WTC11 (cell line): ENCODE measurements around the gene DNAAF5. TPM values are rescaled to one million over a fixed set of nuclear protein-coding genes. Genes with fewer than 3 reads are reported as not detected.

Experiments used
- ATAC-seq: fragments of 200-7000 bp; cut with Tn5 transposase; 2 replicates; pipeline ENCODE4 v1.10.0; 2021; ENCODE audit warnings: mild to moderate bottlenecking, moderate library complexity
- CTCF ChIA-PET: fragments of 300-600 bp; sonication (Branson Sonifier 250); formaldehyde crosslinking; loops from one replicate; lab custom pipeline; 2021; ENCODE audit warnings: antibody characterized with exemption; lab: Charles Lee
- POLR2A ChIA-PET: fragments of 350-600 bp; sonication (Branson Sonifier 250); formaldehyde crosslinking; loops from one replicate; lab custom pipeline; 2021; ENCODE audit warnings: antibody characterized with exemption; lab: Charles Lee
- DNase-seq: peaks from one replicate; pipeline ENCODE4 v3.0.0; 2021; ENCODE audit warnings: low spot score
- H3K27ac Mint-ChIP-seq: 2 replicates; pipeline ENCODE4 v1.8.0; 2021; ENCODE audit warnings: mixed read lengths
- H3K27me3 Mint-ChIP-seq: 2 replicates; pipeline ENCODE4 v1.8.0; 2021; ENCODE audit warnings: low read depth, mild to moderate bottlenecking, moderate library complexity, mixed read lengths
- H3K36me3 Mint-ChIP-seq: 2 replicates; pipeline ENCODE4 v1.8.0; 2021; ENCODE audit warnings: mixed read lengths
- H3K4me1 Mint-ChIP-seq: 2 replicates; pipeline ENCODE4 v1.8.0; 2022; ENCODE audit warnings: mixed read lengths
- H3K4me3 Mint-ChIP-seq: 2 replicates; pipeline ENCODE4 v1.8.0; 2021; ENCODE audit warnings: mild to moderate bottlenecking, moderate library complexity, mixed read lengths
- H3K9me3 Mint-ChIP-seq: 2 replicates; pipeline ENCODE4 v1.8.0; 2021; ENCODE audit warnings: mixed read lengths
- AR ChIP-seq: fragments of 250-450 bp; sonication (Bioruptor Pico); IDR thresholded peaks from 2 replicates; pipeline ENCODE4 v1.9.0; 2021; ENCODE audit warnings: mild to moderate bottlenecking
- ATF1 ChIP-seq: sonication (generic); formaldehyde crosslinking; IDR thresholded peaks from 2 replicates; pipeline ENCODE4 v1.8.1; 2023; ENCODE audit warnings: mild to moderate bottlenecking, moderate library complexity, missing genetic modification reagents
- ELF4 ChIP-seq: sonication (generic); formaldehyde crosslinking; IDR thresholded peaks from 2 replicates; pipeline ENCODE4 v1.8.1; 2022; ENCODE audit warnings: low read depth, mild to moderate bottlenecking, moderate library complexity, missing genetic modification reagents
- FOXP4 ChIP-seq: sonication (generic); formaldehyde crosslinking; IDR thresholded peaks from 2 replicates; pipeline ENCODE4 v1.8.0; 2022; ENCODE audit warnings: mild to moderate bottlenecking, missing genetic modification reagents
- GABPB1 ChIP-seq: sonication (generic); formaldehyde crosslinking; IDR thresholded peaks from 2 replicates; pipeline ENCODE4 v1.8.1; 2023; ENCODE audit warnings: mild to moderate bottlenecking, missing genetic modification reagents
- HMGXB4 ChIP-seq: sonication (generic); formaldehyde crosslinking; IDR thresholded peaks from 2 replicates; pipeline ENCODE4 v1.8.1; 2023; ENCODE audit warnings: mild to moderate bottlenecking, moderate library complexity, missing genetic modification reagents
- NFE2L1 ChIP-seq: sonication (generic); formaldehyde crosslinking; IDR thresholded peaks from 2 replicates; pipeline ENCODE4 v1.8.1; 2023; ENCODE audit warnings: missing genetic modification reagents
- NR1H2 ChIP-seq: sonication (generic); formaldehyde crosslinking; IDR thresholded peaks from 2 replicates; pipeline ENCODE4 v1.9.0; 2021; ENCODE audit warnings: mild to moderate bottlenecking, moderate library complexity, missing genetic modification reagents
- PRRX2 ChIP-seq: fragments of 250-450 bp; sonication (Bioruptor Pico); IDR thresholded peaks from 2 replicates; pipeline ENCODE4 v1.8.0; 2021; ENCODE audit warnings: mild to moderate bottlenecking
- SOX15 ChIP-seq: fragments of 250-450 bp; sonication (Bioruptor Pico); IDR thresholded peaks from 2 replicates; pipeline ENCODE4 v1.9.0; 2021; ENCODE audit warnings: mild to moderate bottlenecking
- TEAD1 ChIP-seq: sonication (generic); formaldehyde crosslinking; IDR thresholded peaks from 2 replicates; pipeline ENCODE4 v1.8.0; 2022; ENCODE audit warnings: mild to moderate bottlenecking, missing genetic modification reagents
- ZBTB21 ChIP-seq: sonication (generic); formaldehyde crosslinking; IDR thresholded peaks from 2 replicates; pipeline ENCODE4 v1.8.1; 2023; ENCODE audit warnings: mild to moderate bottlenecking, missing genetic modification reagents, borderline replicate concordance
- ZNF138 ChIP-seq: sonication (generic); formaldehyde crosslinking; conservative IDR thresholded peaks from 2 replicates; pipeline ENCODE4 v1.8.1; 2022; ENCODE audit warnings: mild to moderate bottlenecking, moderate library complexity, missing genetic modification reagents
- ZNF232 ChIP-seq: sonication (generic); formaldehyde crosslinking; IDR thresholded peaks from 2 replicates; pipeline ENCODE4 v1.8.0; 2022; ENCODE audit warnings: mild to moderate bottlenecking, missing genetic modification reagents
- ZNF423 ChIP-seq: fragments of 250-450 bp; sonication (Bioruptor Pico); IDR thresholded peaks from 2 replicates; pipeline ENCODE4 v2.1.2; 2022; ENCODE audit warnings: mild to moderate bottlenecking, moderate library complexity
- ZNF532 ChIP-seq: fragments of 250-450 bp; sonication (Bioruptor Pico); IDR thresholded peaks from 2 replicates; pipeline ENCODE4 v1.9.0; 2021; ENCODE audit warnings: mild to moderate bottlenecking, borderline replicate concordance
- ZNF671 ChIP-seq: fragments of 250-450 bp; sonication (Bioruptor Pico); IDR thresholded peaks from 2 replicates; pipeline ENCODE4 v1.8.0; 2021; ENCODE audit warnings: mild to moderate bottlenecking
- total RNA-seq: library from RNA; stranded (reverse); gene quantifications from 3 replicates; pipeline ENCODE4 v1.2.3, GENCODE V29; 2021

The DNAAF5 gene
- total RNA-seq, 1 experiment from 2014 or later, result 62.2 TPM

GRCh38 chr7:776992-777727 is 50.7 kb downstream of the DNAAF5 start:
- TF ChIP-seq PRRX2 (no peak), AR (CRISPR knock-in tag) (no peak), SOX15 (no peak), ZNF532 (CRISPR knock-in tag) (no peak), ZBTB21 (CRISPR knock-in tag) (no peak), FOXP4 (CRISPR knock-in tag) (no peak), ZNF138 (CRISPR knock-in tag) (no peak), ZNF423 (CRISPR knock-in tag) (no peak), GABPB1 (CRISPR knock-in tag) (no peak), TEAD1 (CRISPR knock-in tag) (no peak), NFE2L1 (CRISPR knock-in tag) (no peak), HMGXB4 (CRISPR knock-in tag) (no peak), ATF1 (CRISPR knock-in tag) (no peak), ELF4 (CRISPR knock-in tag) (no peak), ZNF671 (CRISPR knock-in tag) (no peak), NR1H2 (CRISPR knock-in tag) (no peak), ZNF232 (CRISPR knock-in tag) (no peak)
- TF ChIP-seq, all 79 proteins: peak for 0
- POLR2A ChIA-PET, result no interaction called here

More at GRCh38 chr7:776992-777727, 50.7 kb downstream of the DNAAF5 start:
- Mint-ChIP-seq H3K36me3 (peaks cover 50% of the 10 kb centered on the region), H3K4me3 (no peak overlapping the region), H3K9me3 (no peaks in the 10 kb centered on the region), H3K27ac (0 out of 2 replicates have a peak overlapping the region, but pooled peaks have one; percentile 47), H3K27me3 (no peaks in the 10 kb centered on the region), H3K4me1 (no peaks in the 10 kb centered on the region)
- CTCF ChIA-PET, result interaction anchor here (1.3 kb wide), 1 partner anchor 96 kb away, joined by 5 read pairs; no protein-coding TSS in a partner anchor
- no peak for DNase-seq
- no peak for ATAC-seq
